GM18870 (cell line): Measurements from ENCODE around the gene CPN2.
A peak's percentile ranks its signal among the peaks of the same experiment; 100 is the strongest.

Experiments used
- ATAC-seq: cut with Tn5 transposase; IDR thresholded peaks from one replicate; pipeline ENCODE4 v1.9.1; 2021; ENCODE audit warnings: moderate library complexity; ENCODE audit not compliant: unreplicated experiment

The CPN2 gene

GRCh38 chr3:194314388-194315068 is 36.6 kb downstream of the CPN2 start:
- no peak for ATAC-seq

- no peak for ATAC-seq
Measured at GRCh38 chr3:194313560-194314387, 37.4 kb downstream of the CPN2 start.

- no peak for ATAC-seq
Measured at GRCh38 chr3:194312743-194313281, 38.3 kb downstream of the CPN2 start.

GRCh38 chr3:194312186-194312742 is 38.9 kb downstream of the CPN2 start:
- no peak for ATAC-seq

- no peak for ATAC-seq
Measured at GRCh38 chr3:194311000-194311399, 40.1 kb downstream of the CPN2 start.

GRCh38 chr3:194310060-194310835 is 40.9 kb downstream of the CPN2 start:
- no peak for ATAC-seq

- no peak for ATAC-seq
Measured at GRCh38 chr3:194308601-194309449, 42.3 kb downstream of the CPN2 start.

- ATAC-seq = no peak
Measured at GRCh38 chr3:194307849-194308248, 43.3 kb downstream of the CPN2 start.

- ATAC-seq = peak; percentile 41
Measured at GRCh38 chr3:194306771-194307640, 44.1 kb downstream of the CPN2 start.

GRCh38 chr3:194306109-194306686 is 44.9 kb downstream of the CPN2 start:
- ATAC-seq = peak; percentile 37

GRCh38 chr3:194305356-194306108 is 45.6 kb downstream of the CPN2 start:
- ATAC-seq = no peak

GRCh38 chr3:194304186-194304917 is 46.8 kb downstream of the CPN2 start:
- no peak for ATAC-seq

- ATAC-seq = no peak
Measured at GRCh38 chr3:194303749-194304148, 47.4 kb downstream of the CPN2 start.

- no peak for ATAC-seq
Measured at GRCh38 chr3:194301730-194302129, 49.4 kb downstream of the CPN2 start.

- no peak for ATAC-seq
Measured at GRCh38 chr3:194300936-194301335, 50.2 kb downstream of the CPN2 start.

GRCh38 chr3:194300382-194300758 is 50.8 kb downstream of the CPN2 start:
- ATAC-seq = no peak
